Hepatocyte (in vitro differentiated cells): Measurements from ENCODE around the gene TUBGCP3. TPM values are rescaled to one million over a fixed set of nuclear protein-coding genes. Genes with fewer than 3 reads are reported as not detected.

ENCODE experiments used
- DNase-seq: peaks from one replicate; pipeline ENCODE4 v3.0.0-alpha.2; 2016; ENCODE audit warnings: low spot score
- H2AFZ ChIP-seq: fragments of 200-600 bp; sonication (generic); 2 replicates; pipeline ENCODE4 v1.6.0; 2016; ENCODE audit warnings: antibody characterized with exemption, mild to moderate bottlenecking
- H3K27ac ChIP-seq: fragments of 200-600 bp; sonication (generic); 2 replicates; pipeline ENCODE4 v1.5.1; 2016; ENCODE audit warnings: mild to moderate bottlenecking
- H3K27me3 ChIP-seq: fragments of 200-600 bp; sonication (generic); 2 replicates; pipeline ENCODE4 v1.6.1; 2016
- H3K36me3 ChIP-seq: fragments of 200-600 bp; sonication (generic); replicated peaks from 2 replicates; pipeline ENCODE4 v1.5.1; 2016; ENCODE audit warnings: low read depth; ENCODE audit not compliant: insufficient read depth
- H3K4me1 ChIP-seq: fragments of 200-600 bp; sonication (generic); 2 replicates; pipeline ENCODE4 v1.5.1; 2016; ENCODE audit warnings: mild to moderate bottlenecking, moderate library complexity; ENCODE audit not compliant: insufficient read depth
- H3K4me2 ChIP-seq: fragments of 200-600 bp; sonication (generic); 2 replicates; pipeline ENCODE4 v1.6.0; 2016
- H3K4me3 ChIP-seq: fragments of 200-600 bp; sonication (generic); 2 replicates; pipeline ENCODE4 v1.5.1; 2016; ENCODE audit warnings: mild to moderate bottlenecking
- H3K79me2 ChIP-seq: fragments of 200-600 bp; sonication (generic); 2 replicates; pipeline ENCODE4 v1.6.0; 2017; ENCODE audit warnings: mild to moderate bottlenecking
- H3K9me2 ChIP-seq: fragments of 200-600 bp; sonication (generic); replicated peaks from 2 replicates; pipeline ENCODE4 v1.6.0; 2017; ENCODE audit warnings: mild to moderate bottlenecking; ENCODE audit not compliant: insufficient read depth
- H3K9me3 ChIP-seq: fragments of 200-600 bp; sonication (generic); 2 replicates; pipeline ENCODE4 v1.5.1; 2016; ENCODE audit warnings: low read depth, mild to moderate bottlenecking
- H4K20me1 ChIP-seq: fragments of 200-600 bp; sonication (generic); 2 replicates; pipeline ENCODE4 v1.6.0; 2016; ENCODE audit warnings: mild to moderate bottlenecking; ENCODE audit not compliant: insufficient read depth, poor library complexity, severe bottlenecking
- CTCF ChIP-seq: fragments of 200-600 bp; sonication (generic); IDR thresholded peaks from 2 replicates; pipeline ENCODE4 v1.5.1; 2016; ENCODE audit warnings: antibody characterized with exemption, mild to moderate bottlenecking; ENCODE audit not compliant: poor library complexity
- EZH2 ChIP-seq: fragments of 200-600 bp; sonication (generic); IDR thresholded peaks from 2 replicates; pipeline ENCODE4 v1.6.1; 2016; ENCODE audit warnings: antibody characterized with exemption, mild to moderate bottlenecking, borderline replicate concordance
- EZH2phosphoT487 ChIP-seq: fragments of 200-600 bp; sonication (generic); IDR thresholded peaks from one replicate; pipeline ENCODE4 v1.6.1; 2018; ENCODE audit warnings: antibody characterized with exemption, mild to moderate bottlenecking, low read depth, moderate library complexity; ENCODE audit not compliant: unreplicated experiment, severe bottlenecking
- WGBS: methylation state at CpG from one replicate; pipeline ENCODE4 v1.1.6; 2016; ENCODE audit warnings: low lambda C conversion rate; ENCODE audit errors: missing lambda C conversion rate; 5-methylcytosine and 5-hydroxymethylcytosine counted together
- polyA plus RNA-seq: library from polyadenylated mRNA; unstranded; fragments of >200 nt; fragmentation: Nextera tagmentation; extraction: Ambion mirVana; gene quantifications from 2 replicates; pipeline ENCODE4 v1.2.1, GENCODE V29; 2016
- total RNA-seq: library from RNA; depleted of rRNA; stranded (reverse); fragments of >200 nt; gene quantifications from 2 replicates; pipeline ENCODE4 v1.2.3, GENCODE V29; 2014

The TUBGCP3 gene
- total and polyA plus RNA-seq, 2 experiments from 2014 or later: 9.7 to 11.1 TPM

DNA sequence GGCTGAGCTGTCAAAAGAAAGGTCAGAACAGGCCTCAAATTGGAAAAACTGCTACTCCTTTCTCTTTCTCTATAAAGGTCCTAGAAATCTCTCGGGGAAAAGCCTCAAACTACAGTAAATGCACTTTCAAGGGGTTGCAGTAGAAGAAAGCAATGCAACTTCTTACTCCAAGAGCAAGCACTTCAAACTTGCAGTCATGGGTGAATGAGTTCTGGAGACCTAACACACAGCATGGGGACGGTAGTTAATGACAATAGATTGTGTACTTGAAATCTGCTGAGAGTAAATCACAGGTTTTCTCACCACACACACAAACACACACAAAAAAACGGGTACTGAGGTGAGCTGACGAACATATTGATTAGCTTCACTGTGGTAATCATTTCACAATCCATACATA, 11.8 kb downstream of the TUBGCP3 start:
- Histone ChIP-seq H2AFZ (no peak overlapping the region), H3K9me2 (no peaks in the 10 kb centered on the region), H3K79me2 (peaks cover 97% of the 10 kb centered on the region), H3K27ac (no peak overlapping the region), H3K4me3 (no peak overlapping the region), H3K27me3 (no peaks in the 10 kb centered on the region), H3K9me3 (no peaks in the 10 kb centered on the region), H3K36me3 (no peaks in the 10 kb centered on the region), H4K20me1 (peaks cover 10% of the 10 kb centered on the region), H3K4me1 (no peaks in the 10 kb centered on the region), H3K4me2 (no peak overlapping the region)
- no peak for DNase-seq
- no peak for TF ChIP-seq EZH2phosphoT487
- no peak for TF ChIP-seq CTCF
- TF ChIP-seq EZH2: no peak
- 89% methylated on average over 4 of the region's 4 CpGs for WGBS

- no peak for DNase-seq
- Histone ChIP-seq H2AFZ (no peak overlapping the region), H3K27me3 (no peaks in the 10 kb centered on the region), H3K4me3 (no peak overlapping the region), H3K27ac (no peak overlapping the region), H3K9me2 (no peaks in the 10 kb centered on the region), H3K36me3 (no peaks in the 10 kb centered on the region), H4K20me1 (peaks cover 10% of the 10 kb centered on the region), H3K4me1 (no peaks in the 10 kb centered on the region), H3K9me3 (no peaks in the 10 kb centered on the region), H3K79me2 (peaks cover 95% of the 10 kb centered on the region), H3K4me2 (no peak overlapping the region)
- no peak for TF ChIP-seq EZH2phosphoT487
- WGBS: 93% methylated on average over 5 of the region's 5 CpGs
These were observed 12.3 kb downstream of the TUBGCP3 start for GRCh38 chr13:112575675-112576074.

DNA sequence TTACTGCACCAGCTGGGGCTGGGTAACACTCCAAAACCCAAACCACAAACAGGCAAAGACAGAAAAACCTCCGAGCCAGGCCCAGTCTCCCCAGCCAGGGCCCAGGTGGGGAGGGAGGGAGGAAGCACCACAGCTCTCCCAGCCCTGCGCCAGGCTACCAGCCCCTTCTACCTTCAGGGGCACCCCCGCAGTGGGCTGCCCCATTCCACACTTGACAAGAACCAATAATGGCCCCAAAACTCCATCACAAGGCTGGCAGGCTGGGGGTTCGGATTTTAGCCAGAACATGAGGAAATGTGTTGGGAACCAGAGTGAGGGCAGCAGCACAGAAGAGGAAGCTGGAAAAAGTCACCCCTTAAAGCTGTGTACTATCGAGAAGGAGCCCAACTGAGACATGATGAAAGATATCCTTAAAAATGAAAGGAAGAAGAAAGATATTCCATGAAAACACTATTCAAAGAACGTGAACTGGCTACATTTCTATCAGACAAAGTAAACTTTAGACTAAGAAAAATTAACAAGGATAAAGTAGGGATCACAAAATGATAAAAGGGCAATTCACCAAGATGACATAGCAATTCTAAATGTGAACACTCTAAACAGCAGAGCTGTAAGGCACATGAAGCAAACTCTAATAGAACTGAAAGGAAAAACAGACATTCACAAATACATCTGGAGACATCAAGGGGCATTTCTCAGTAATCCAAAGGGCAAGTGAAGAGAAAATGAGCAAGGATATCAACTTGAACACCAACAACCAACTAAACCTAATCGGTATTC, 12.9 kb downstream of the TUBGCP3 start:
- H3K4me2 ChIP-seq: no peak overlapping the region
- TF ChIP-seq EZH2 (no peak), EZH2phosphoT487 (no peak), CTCF (no peak)
- no peaks in the 10 kb centered on the region for H3K4me1 ChIP-seq
- H3K9me2 ChIP-seq: no peaks in the 10 kb centered on the region
- H3K9me3 ChIP-seq: no peaks in the 10 kb centered on the region
- H3K27ac ChIP-seq: no peak overlapping the region
- peaks cover 95% of the 10 kb centered on the region for H3K79me2 ChIP-seq
- no peaks in the 10 kb centered on the region for H3K27me3 ChIP-seq
- no peak overlapping the region for H2AFZ ChIP-seq
- H4K20me1 ChIP-seq: peaks cover 16% of the 10 kb centered on the region
- H3K4me3 ChIP-seq: no peak overlapping the region
- no peaks in the 10 kb centered on the region for H3K36me3 ChIP-seq
- WGBS: 90% methylated on average over 7 of the region's 7 CpGs
- no peak for DNase-seq

GRCh38 chr13:112574416-112574815, 13.5 kb downstream of the TUBGCP3 start:
- Histone ChIP-seq H3K9me3 (no peaks in the 10 kb centered on the region), H3K27ac (no peak overlapping the region), H3K4me3 (no peak overlapping the region), H3K4me2 (no peak overlapping the region), H3K9me2 (no peaks in the 10 kb centered on the region), H2AFZ (no peak overlapping the region), H3K79me2 (peaks cover 95% of the 10 kb centered on the region), H3K4me1 (no peaks in the 10 kb centered on the region), H4K20me1 (peaks cover 16% of the 10 kb centered on the region), H3K27me3 (no peaks in the 10 kb centered on the region), H3K36me3 (no peaks in the 10 kb centered on the region)
- 88% methylated on average over 1 of the region's 1 CpG for WGBS
- TF ChIP-seq EZH2phosphoT487: no peak
- no peak for TF ChIP-seq EZH2
- TF ChIP-seq CTCF: no peak
- DNase-seq: no peak
